Measurements from ENCODE around the gene GALNT4.

The GALNT4 gene

DNA sequence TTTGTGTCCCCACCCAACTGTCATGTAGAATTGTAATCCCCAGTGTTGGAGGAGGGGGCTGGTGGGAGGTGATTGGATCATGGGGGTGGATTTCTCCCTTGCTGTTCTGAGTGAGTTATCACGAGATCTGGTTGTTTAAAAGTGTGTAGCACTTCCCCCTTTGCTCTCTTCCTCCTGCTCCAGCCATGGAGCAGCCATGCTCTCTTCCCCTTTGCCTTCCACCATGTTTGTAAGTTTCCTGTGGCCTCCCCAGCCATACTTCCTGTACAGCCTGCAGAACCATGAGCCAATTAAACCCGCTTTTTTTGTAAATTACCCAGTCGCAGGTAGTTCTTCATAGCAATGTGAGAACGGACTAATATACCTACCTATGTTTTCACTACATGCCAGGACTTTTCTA lies 3.8 kb upstream of the GALNT4 start:
- DNase-seq = no peak

DNA sequence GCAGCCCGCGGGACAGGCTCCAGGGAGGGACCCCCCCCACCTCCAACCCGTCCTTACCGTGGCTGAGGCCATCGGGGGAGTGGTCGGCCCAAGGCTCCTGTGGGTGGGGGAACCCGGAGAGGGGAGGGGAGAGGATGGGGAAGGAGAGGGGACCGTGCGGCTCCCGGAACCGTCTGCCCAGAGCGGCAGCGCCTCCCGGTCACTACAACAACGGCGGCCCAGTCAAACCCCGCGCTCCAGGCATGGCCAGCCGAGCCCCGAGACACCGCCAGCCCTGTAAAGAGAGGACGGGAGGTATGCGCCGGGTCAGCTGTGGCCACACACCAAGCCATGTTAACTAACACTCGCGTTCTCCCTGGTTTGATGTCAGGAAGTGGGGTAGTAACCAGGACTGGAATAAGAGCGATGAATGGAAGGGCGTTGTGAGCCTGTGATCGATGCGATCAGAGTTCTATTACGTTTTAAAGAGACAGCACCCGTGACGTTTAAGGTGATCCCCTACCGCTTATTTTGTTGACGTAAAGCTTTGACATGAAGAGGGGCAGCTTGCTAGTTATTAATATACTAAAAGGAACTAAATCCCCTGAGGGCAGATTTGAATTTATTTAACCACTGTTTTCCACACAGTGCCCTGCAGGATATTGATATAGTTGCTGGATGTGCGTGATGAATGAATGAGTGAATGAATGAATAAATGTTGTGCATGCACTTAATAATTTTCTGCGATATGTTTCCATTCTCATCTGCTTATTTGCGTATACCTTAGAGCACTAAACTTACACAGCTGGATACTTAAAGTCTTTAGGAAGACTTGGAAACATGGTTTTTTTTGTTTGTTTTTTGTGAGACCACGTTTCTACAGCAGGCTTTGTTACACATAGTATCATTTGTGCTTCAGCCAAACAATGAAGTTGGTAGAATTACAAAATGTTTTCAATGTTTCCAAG lies 1.5 kb upstream of the GALNT4 start, which contains the start of gene POC1B:
POC1B (minus strand) TSS at position 224 of the 947 bp plus-strand sequence; CDS start at position 72, 152 bp downstream.
- DNase-seq = peak; percentile 62

DNA sequence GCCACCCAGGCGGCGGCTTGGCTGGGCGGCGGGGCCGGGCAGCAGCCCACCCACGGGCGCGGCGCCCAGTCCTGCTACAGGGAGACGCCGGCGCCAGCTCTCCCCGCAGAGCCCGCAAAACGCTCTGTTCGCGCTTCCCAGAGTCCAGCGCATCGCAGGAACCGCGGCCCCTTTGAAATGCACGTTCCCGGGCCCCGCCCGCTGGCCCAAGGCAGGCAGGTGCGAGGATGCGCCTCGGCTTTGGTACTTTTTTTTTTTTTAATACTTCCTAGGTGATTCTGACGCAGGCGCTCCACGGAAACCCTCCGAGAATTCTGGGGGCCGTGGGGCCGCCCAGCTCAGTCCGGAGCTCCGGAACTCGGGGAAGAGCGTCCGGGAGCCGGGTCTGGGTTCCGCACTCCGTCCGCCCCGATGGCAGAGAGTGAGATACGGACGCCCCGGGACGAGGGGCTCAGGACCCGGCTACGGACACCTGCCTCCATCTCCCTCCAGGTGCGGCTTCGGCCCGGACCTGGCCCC lies 768 bp upstream of the GALNT4 start:
- no peak for DNase-seq

DNA sequence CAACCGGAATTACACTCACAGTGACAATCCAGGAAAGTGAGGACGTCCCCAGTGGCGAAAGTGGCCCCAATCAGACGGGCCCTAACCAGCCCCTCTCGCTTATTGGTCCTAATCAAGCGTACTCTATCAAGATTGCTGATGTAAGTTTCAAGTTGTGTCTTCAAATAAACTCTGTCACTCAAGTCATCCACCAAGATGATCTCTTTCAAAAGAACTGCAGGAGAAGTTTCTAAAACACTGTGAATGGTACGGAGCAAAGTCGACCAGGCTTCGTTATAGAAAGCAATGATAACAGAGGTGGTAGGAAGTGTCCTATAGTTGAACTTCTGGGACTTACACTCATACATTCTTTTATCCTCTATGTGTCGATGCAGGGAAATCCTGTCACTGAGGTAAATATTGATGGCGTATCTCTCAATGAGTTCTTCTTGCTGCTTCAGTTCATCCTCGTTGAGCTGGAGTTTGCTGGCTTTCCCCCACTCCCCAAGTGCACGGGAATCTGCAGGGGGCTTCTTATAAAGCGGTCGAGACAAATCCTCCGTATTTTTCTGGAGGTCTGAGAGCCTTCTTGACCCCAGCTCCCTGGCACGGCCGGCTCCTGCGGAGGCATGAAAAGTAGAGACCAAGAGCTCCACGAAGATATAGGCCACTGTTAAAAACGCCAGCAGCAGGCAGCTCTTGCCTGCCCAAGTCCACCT lies 604 bp downstream of the GALNT4 start:
- DNase-seq = no peak

DNA sequence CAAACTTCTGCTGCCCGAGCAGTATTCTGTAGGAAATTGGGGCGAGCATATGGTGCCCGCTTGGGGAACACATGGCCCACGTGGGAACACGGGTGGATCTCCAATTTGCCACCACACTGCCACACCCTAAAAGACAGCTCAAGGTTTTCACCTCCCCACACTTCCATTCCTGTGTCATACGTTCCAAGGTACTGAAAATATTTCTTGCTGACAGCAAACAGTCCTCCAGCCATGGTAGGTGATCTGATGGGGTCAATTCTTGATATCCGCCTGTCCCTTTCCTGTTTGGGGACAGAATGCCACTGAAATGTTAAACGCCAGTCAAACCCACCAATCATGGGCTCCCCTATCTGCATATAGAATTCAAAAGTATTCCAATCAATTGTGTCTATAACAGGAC lies 1.2 kb downstream of the GALNT4 start:
- DNase-seq = no peak

DNA sequence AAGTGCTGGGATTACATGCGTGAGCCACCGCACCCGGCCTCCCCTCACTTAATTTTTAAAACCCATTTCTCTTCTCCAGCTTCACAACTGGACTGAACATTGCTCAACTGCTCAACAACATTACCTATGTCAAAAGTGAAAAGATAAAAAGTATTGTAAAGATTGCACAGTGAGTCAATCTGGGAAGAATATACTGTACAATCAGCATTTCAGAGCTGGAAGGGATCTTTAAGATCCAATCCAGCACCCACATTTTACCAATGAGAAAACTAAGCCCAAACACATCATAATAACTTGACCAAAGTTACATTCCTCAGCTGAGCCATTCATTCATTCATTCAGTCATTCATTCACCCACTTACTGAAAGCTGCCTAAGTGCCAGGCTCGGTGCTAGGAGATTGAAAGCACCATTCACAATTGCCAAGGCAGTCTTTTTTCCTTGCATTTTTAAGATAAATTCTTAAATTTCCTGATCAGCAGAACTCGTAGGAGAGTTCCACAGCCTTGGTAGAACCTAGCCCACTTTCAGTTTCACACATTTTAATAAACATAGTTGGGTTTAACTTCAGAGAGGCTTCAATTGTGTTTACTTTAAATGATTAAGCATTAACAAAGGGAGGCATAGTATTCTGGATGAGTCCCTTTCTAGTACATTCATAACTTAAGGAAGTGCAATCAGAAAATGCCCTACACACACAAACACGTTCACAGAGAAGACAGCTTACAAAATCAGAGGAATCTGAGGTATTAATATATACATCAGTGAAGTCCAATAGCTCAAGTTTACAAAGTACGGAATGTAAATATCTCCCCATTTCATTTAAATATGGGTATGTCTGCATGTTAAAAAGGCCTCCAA lies 3.0 kb downstream of the GALNT4 start:
- DNase-seq = no peak

DNA sequence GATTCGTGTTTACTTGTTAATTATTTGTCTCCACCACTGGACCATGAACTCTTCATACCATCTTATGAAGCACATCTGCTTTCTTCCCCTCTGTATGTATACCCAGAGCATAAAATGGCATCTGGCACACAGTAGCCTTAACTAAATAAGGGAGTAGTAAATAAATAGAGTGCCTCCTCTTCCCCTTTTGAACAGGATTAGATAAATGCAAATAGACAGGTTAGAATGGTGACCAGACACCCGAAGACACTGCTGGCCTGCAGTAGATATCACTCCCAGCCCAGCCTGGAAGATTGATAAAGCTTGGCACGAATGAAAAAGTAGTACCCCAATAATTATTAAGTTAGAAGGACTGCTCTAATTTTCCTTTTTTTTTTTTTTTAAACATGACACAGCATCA lies 6.9 kb downstream of the GALNT4 start:
- DNase-seq = no peak

DNA sequence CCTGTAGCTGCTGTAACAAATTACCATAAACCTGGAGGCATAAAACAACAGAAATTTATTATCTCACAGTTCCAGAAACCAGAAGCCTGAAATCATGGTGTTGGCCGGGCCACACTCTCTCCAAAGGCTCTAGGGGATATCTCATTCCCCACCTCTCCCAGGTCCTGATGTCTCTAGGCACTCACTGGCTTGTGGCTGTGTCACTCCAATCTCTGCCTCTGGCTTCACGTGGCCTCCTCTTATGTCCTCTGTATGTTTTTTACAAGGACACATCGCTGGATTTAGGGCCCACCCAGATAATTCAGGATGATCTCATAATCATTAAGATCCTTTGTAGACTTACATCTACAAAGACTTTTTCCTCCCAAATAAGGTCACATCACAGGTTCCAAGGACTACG lies 8.0 kb downstream of the GALNT4 start:
- no peak for DNase-seq

DNA sequence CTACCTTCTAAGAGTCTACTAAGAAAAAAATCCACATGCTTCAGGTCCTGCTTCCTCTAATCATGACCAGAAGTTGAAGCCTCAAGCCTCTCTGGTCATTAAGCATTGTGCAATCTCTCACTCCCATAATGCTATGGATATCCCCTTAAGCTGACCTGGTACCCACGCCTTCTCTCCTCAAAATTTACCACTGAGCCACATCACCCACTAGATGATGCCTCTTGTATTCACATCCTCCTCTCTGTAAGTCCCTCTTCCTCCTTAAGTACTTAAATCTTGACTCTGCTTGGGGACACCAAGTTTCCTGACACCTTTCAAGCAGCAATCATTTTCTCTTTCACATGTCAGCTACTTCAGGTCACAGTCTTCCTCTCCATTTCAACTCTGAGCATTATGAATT lies 9.8 kb downstream of the GALNT4 start:
- DNase-seq = no peak

DNA sequence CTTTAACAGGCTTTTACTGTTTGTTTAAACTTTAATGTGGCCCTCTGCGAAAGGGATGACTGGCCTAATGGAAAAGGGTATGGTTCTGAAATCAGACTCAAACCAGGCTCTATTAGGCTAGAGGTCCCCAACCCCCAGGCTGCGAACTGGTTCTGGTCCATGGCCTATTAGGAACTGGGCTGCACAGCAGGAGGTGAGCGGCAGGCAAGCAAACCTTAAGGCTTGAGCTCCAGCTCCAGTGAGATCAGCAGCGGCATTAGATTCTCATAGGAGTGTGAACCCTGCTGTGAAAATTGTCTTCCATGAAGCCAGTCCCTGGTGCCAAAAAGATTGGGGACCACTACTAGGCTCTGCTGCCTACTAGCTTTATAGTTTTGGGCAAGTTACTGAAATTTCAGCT lies 11.1 kb downstream of the GALNT4 start:
- no peak for DNase-seq

DNA sequence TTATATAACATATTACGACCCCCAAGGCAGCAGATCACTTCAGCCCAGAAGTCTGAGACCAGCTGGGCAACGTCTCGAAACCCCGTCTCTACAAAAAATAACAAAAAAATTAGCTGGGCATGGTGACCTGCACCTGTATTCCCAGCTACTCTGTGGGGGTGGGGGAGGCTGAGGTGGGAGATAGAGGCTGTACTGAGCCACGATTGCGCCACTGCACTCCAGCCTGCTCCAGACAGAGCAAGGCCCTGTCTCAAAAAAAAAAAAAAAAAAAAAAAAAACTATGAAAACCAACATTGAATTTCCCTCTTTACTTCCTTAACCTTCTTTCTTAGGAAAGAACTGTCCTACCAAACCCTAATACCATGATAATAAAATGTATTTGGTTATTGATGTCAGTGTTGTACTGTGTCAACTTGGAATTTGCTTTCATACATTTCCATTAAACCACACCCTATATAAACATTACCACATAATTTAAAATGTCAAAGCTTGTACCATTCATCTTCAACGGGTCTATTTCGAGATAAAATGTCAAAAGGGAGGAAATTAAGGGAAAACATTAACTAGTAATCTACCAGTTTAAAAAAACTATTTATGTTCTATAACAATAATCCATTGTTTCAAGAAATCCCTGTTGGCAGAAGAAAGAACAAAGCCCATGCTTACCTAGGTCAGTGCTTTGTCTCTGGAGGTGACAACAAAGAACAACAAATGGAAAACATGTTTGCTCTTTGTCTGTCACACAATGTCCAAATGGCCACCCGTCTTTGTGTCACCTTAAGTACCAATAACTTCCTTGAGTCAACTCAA lies 17.4 kb downstream of the GALNT4 start:
- DNase-seq = no peak

DNA sequence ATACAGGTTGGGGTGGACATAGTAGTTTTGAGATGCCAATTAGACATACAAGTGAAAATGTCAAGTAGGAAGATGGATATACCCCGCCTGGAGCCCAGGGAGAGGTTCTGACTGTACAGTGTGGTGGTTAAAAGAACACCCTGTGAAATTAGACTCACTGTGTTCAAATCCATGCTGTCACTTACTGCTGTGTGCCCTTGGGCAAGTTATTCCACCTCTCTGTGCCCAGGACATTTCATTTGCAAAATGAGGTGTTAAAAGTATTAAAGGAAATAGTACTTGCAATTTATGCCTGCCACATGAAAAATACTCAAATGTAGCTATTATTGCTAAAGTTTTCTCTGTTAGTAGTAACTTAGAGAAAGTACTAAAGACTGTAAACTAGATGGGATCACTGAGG lies 18.5 kb downstream of the GALNT4 start:
- no peak for DNase-seq

DNA sequence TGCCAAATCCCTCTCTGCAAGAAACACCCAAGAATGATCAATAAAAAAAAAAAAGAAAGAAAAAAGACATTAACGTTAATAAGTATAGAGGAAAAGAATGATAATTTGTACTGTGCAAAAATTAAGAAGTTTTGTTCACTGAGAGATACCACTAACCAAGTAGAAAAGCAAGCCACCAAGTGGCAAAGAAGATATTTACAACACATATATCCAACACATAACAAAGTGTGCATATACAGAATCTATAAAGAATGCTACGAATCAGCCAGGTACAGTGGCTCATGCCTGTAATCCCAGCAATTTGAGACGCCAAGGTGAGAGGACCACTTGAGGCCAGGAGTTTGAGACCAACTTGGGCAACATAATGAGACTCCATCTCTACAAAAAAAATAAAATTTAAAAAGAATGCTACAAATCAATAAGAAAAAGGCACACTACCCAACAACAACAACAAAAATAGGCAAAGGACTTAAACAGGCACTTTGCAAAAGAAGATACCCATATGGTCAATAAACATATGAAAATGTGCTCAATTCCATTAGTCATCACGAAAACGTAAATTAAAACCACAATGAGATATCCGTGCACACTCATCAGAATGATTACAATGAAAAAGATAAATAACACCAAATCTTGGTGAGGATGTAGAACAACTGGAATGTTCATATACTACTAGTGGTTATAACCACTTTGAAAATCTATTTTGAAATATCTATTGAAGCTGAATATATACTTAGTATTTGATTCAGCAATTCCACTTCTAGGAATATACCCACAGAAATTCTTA lies 19.8 kb downstream of the GALNT4 start:
- DNase-seq = no peak

DNA sequence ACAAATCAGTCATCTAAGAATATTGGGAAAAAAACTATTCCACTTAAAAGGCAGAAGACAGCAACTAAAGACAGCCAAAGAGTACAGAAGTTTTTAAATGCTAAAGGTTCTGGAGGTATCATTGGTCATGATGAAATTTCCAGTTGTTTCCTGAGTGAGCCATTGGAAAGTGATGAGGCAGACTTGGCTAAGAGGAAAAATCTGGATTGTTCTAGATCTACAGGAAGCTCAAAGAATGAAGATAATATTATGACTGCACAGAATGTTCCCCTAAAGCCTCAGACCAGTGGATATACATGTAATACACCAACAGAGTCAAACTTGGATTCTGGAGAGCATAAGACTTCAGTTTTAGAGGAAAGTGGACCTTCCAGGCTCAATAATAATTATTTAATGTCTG lies 22.8 kb downstream of the GALNT4 start:
- no peak for DNase-seq

DNA sequence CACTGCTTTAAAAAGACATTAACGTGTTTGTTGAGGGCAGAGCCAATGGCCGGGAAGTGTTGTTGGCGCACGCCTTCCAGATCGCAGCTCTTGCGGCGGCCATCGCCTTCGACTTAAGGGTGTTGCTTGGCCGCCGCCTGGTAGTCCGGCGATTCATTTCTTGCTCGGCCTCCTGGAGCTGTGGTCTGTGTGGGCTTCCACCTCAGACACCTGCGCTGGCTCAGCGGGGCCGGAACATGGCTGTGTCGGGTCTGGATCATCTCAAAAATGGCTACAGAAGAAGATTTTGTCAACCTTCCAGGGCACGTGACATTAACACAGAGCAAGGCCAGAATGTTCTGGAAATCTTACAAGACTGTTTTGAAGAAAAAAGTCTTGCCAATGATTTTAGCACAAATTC lies 24.7 kb downstream of the GALNT4 start:
- no peak for DNase-seq

DNA sequence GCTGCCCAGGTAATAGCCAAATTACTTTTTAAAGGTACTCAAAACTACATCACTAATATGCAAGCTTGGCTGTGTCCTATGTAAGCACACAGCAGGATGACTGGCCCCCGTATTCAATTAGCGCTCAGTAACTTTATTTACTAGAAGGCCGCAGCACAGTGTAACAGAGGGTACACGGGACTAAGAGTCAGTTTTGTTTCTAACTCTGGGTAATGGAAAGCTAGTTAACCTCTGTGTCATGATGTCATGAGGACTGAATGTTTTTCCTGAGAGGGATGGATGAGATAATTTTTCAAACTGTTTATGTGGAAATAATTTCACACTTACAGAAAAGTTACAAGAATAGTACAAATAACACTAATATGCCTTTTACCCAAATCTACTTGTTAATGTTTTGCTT lies 27.1 kb downstream of the GALNT4 start:
- DNase-seq = no peak

DNA sequence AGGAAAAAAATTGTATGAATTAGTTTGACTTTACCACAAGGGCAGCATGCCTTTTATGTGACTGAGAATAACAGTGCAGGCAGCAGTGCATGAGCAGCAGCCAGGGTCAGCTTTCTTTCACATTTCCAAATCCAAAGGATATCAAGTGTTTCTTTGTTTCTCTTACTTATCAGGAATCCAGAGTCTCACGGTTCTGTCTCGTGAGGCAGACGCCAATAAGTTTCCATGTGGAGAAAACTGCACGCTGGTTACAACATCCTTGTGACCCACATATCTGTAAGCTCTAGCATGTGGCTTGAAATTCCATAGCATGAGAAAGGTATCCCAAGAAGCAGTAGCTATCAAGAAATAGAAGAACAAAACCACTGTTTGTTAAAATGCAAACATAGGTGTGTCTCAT lies 27.6 kb downstream of the GALNT4 start:
- no peak for DNase-seq

DNA sequence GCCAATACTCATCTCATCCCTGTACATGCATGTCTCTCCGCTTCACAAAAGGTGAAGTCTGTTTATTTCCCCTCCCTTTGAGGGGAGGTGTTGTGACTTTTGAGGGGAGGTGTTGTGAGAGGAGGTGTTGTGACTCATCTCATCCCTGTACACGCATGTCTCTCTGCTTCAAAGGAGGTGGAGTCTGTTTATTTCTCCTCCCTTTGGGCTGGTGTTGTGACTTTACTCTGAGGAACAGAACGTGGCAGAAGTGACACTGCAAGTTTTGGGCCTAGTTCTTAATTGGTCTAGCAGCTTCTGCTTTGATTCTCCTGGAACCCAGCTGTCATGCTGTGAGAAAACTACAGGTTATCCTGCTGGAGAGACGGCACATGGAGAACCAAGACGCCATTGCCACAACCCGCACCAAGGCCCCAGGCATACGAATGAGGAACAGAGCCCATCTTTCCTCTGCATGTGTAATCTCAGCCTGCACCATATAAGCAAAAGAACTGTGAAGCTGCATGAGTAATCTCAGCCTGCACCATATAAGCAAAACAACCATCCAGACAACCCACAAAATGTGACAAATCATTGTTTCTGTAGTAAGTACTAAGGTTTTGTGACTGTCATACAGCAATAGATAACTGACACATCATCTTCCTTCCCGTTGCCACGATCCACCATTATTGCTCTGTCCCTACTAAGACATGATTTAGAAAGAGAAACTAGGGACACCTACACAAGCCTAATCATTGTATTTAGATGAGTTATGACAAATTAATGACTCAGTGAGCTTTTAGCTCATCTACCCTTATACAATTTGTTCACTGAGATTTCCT lies 30.0 kb downstream of the GALNT4 start:
- no peak for DNase-seq

DNA sequence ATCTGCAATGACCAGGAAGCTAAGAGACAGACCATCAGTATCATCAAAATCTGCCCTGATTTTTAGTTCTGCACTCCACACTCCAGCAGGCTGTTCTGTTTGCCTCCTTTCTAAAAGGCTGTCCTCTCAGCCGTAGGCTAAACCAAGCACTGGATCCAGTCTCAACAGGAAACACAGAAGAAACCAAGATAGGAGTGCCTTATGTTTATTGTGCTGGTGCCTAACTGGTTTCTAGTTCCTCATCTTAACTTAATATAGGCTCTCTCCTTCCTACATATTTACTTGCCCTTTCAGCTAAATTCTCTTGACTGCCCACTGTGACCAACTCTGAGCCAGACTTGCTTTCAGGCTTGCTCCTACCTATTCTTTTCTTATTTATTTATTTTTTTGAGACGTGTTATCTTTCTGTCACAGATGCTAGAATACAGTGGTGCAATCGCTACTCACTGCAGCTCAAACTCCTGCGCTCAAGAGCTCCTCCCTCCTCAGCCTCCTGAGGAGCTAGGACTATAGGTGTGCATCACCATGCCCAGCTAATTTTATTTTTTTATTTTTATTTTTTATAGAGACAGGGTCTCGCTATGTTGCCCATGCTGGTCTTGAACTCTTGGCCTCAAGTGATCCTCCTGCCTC lies 30.8 kb downstream of the GALNT4 start:
- DNase-seq = no peak

DNA sequence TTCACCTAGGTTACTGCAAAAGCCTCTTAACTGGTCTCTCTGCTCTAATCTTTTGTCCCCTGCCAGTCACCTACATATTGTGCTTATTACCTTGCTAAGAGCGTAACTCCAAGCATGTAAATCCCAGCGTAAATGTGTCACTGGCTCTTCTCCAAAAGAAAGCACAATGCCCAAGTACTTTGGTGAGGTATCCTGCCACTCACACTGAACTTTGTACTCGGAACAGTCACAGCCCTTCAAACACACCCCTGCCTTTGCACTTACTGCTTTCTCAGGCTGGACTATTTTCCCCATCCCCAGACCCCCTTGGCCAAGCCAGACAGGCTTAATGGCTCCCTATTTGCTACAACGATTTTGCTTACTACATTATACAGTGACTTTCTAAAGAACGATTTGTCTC lies 31.7 kb downstream of the GALNT4 start:
- no peak for DNase-seq

Data from NCI-H446 treated with DMSO at 0.1 percent for 48 hours (cell line).